Breast epithelium (tissue), 4 donors: Measurements from ENCODE around the gene ARHGEF19. TPM values are rescaled to one million over a fixed set of nuclear protein-coding genes. Genes with fewer than 3 reads are reported as not detected.
A peak's percentile ranks its signal among the peaks of the same experiment; 100 is the strongest.
"Not testable (repeated sequence)": the region's sequence is repeated elsewhere in the genome, so short reads cannot be mapped to it uniquely, and the experiment has no call there.

Experiments used
- DNase-seq, 2 donors: peaks; one replicate each; pipeline ENCODE4 v3.0.0-alpha.2; 2019; ENCODE audit warnings: low spot score in 2 of 2
- H3K27ac ChIP-seq, 2 donors: fragments of 200-600 bp; sonication (generic) in 1 of 2; one replicate each; pipeline ENCODE4 v1.5.1; 2016 to 2019; ENCODE audit warnings: mild to moderate bottlenecking in 1 of 2
- H3K27me3 ChIP-seq, 2 donors: fragments of 200-600 bp; sonication (generic) in 1 of 2; one replicate each; pipeline versions ENCODE4 v1.5.1 to v1.6.0; 2017 to 2019; ENCODE audit warnings: control low read depth in 1 of 2, mild to moderate bottlenecking in 1 of 2
- H3K36me3 ChIP-seq: fragments of 200-600 bp; one replicate; pipeline ENCODE4 v1.5.1; 2019
- H3K4me1 ChIP-seq, 2 donors: fragments of 200-600 bp; sonication (generic); one replicate each; pipeline ENCODE4 v1.5.1; 2016 to 2019; ENCODE audit warnings: control low read depth in 1 of 2
- H3K4me3 ChIP-seq, 3 donors: fragments of 200-600 bp; sonication (generic); 1 replicate in 2 of 3; 2 replicates in 1 of 3; pipeline ENCODE4 v1.5.1; 2016 to 2019; ENCODE audit warnings: mild to moderate bottlenecking in 3 of 3, moderate library complexity in 2 of 3
- H3K9me3 ChIP-seq, 2 donors: fragments of 200-600 bp; sonication (generic) in 1 of 2; one replicate each; pipeline ENCODE4 v1.5.1; 2016 to 2019; ENCODE audit warnings: control low read depth in 1 of 2
- CTCF ChIP-seq, 3 donors: fragments of 450-650 bp; IDR thresholded peaks; one replicate each; pipeline ENCODE4 v1.5.1; 2016 to 2017; ENCODE audit warnings: antibody characterized with exemption in 3 of 3, mild to moderate bottlenecking in 3 of 3, moderate library complexity in 3 of 3
- POLR2A ChIP-seq: fragments of 450-650 bp; IDR thresholded peaks from one replicate; pipeline ENCODE4 v1.6.1; 2016; ENCODE audit warnings: antibody characterized with exemption, mild to moderate bottlenecking, moderate library complexity
- POLR2AphosphoS5 ChIP-seq, 3 donors: sonication (generic); formaldehyde crosslinking; IDR thresholded peaks; one replicate each; pipeline ENCODE4 v1.6.1; 2017; ENCODE audit warnings: antibody characterized with exemption in 3 of 3
- intact Hi-C: fragments of 100-400 bp; cut with DNase I; formaldehyde crosslinking; loops from one replicate; pipeline ENCODE4 v1.15.1; 2023; ENCODE audit warnings: low total_unique reads
- total RNA-seq, 3 donors: library from RNA; depleted of rRNA; stranded (reverse); fragments of >200 nt; gene quantifications; one replicate each; pipeline ENCODE4 v1.1.0, GENCODE V29; 2016

The ARHGEF19 gene
- total RNA-seq, 3 donors from 2014 or later, result 7.5 to 18.0 (median 12.9) TPM

DNA sequence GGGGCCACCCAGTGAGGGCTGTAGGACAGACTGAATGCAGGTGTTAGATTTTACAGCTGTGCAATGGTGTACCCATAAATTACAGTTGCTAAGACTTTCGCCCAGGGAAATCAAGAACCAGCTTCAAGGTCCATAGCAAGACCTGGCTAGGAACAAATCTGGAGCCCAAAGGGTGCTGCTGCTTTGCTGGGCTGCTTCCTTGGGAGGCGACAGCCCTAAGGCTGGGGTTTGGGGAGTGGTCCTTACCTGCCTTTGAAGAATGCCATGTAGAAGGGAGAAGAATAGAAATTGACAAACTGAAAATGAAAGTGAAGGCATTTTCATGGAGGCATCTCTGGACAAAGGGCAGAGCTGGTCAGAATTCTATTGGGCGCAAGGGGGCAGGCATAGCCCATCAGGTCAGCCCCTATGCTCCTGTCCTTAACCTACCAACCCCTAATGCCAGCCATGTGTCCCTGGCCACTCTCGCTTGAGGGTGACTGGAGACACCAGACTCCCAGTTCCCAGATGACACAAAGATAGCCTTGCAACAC is 7.6 kb upstream of the ARHGEF19 start:
- H3K36me3 ChIP-seq, result no peaks in the 10 kb centered on the region

GRCh38 chr1:16218674-16219071 is 6.2 kb upstream of the ARHGEF19 start:
- Histone ChIP-seq H3K27ac (no peak overlapping the region), H3K4me1 (no peaks in the 10 kb centered on the region), H3K4me3 (no peak overlapping the region), H3K9me3 (no peaks in the 10 kb centered on the region), H3K27me3 (no peaks in the 10 kb centered on the region), H3K36me3 (no peaks in the 10 kb centered on the region)
- intact Hi-C loops, result no loop called here
- DNase-seq, result no peak
- no peak for TF ChIP-seq POLR2A
- TF ChIP-seq POLR2AphosphoS5 (IDR thresholded peaks at IDR 0.05), result no peak
- no peak for TF ChIP-seq CTCF (IDR thresholded peaks at IDR 0.05)

More for the DNA sequence above, 7.6 kb upstream of the ARHGEF19 start:
- Histone ChIP-seq H3K9me3 (no peaks in the 10 kb centered on the region), H3K27me3 (no peaks in the 10 kb centered on the region), H3K4me3 (no peak overlapping the region), H3K4me1 (no peaks in the 10 kb centered on the region), H3K27ac (no peak overlapping the region)
- intact Hi-C loops, result no loop called here
- no peak for TF ChIP-seq CTCF (IDR thresholded peaks at IDR 0.05)
- no peak for DNase-seq

DNA sequence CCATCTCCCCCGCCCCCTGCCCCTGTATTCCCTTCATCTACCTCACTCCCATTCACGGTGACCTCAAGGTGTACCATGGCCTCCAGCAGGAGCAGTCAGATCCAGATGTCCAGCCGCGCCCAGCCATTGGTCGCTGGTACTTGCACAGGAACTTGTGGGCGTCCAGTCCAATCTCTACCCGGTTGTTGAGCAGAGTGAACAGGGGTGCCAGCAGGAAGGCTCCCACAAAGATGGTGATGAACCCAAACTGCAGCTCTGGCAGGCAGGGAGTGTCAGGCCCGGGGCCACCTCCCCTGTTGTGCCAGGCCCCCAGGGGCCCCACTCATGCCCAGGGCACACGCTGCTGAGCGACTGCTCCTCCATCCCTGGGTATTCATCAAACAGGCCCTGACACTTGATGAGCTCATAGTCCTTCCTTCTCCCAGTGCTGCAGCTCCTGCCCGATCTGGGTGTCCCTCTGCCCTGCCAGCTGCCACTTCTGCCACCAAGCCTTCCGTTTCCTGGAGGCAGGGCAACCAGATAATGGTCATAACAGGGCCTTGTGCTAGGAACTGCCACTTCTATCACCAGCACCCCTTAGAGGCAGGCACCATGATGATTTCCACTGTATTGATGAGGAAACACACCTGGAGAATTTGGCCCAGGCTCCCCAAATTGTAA is 5.7 kb upstream of the ARHGEF19 start:
- Histone ChIP-seq H3K27ac (peak overlapping the region; percentile 77 to 88), H3K4me3 (peak overlapping the region in 2 of 3 donors; percentile 49 to 73), H3K27me3 (no peaks in the 10 kb centered on the region), H3K36me3 (no peaks in the 10 kb centered on the region), H3K9me3 (no peaks in the 10 kb centered on the region), H3K4me1 (no peaks in the 10 kb centered on the region)
- intact Hi-C loops, result no loop called here
- TF ChIP-seq POLR2A, result no peak
- TF ChIP-seq POLR2AphosphoS5 (IDR thresholded peaks at IDR 0.05), result no peak
- TF ChIP-seq CTCF (IDR thresholded peaks at IDR 0.05), result no peak
- DNase-seq, result no peak

DNA sequence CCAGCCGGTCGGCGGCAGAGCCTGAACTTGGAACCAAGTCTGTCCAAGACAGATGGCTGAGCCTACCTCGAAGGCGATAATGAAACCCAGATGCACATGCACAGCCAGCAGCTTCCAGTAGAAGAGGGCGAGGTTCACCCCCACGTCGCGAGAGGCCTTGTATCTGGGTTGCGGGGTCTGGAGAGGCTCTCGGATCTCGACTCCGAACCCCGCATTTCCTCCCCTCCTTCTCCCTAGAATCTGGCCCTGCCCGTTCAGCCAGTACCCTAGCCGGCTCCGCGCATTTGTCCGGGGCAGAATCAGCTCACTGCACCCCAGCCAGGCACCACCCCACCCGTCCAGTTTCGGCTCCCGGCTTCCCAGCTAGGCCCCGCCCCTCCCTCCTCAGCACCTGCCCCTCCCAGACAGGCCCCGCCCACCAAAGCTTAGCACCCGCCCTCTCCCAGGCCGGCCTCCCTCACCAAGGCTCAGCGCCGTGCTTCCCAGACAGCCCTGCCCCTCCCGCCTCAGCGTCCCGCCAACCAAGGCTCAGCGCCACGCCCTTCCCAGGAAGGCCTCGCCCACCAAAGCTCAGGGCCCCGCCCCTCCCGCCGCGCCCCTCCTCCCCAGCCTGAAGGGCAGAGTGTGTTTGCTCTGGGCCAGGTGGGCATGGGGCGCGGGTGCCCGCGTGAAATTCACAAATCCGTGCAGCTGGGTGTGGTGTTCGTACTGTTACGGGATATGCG is 4.8 kb upstream of the ARHGEF19 start:
- intact Hi-C loops, result no loop called here
- DNase-seq, result peak; percentile 97 to 99
- no peaks in the 10 kb centered on the region for H3K36me3 ChIP-seq
- TF ChIP-seq POLR2AphosphoS5 (IDR thresholded peaks at IDR 0.05), result peak in 2 of 3 donors; percentile 27 to 41
- no peak for TF ChIP-seq POLR2A
- peak overlapping the region; percentile 77 to 88 for H3K27ac ChIP-seq
- no peaks in the 10 kb centered on the region for H3K27me3 ChIP-seq
- no peaks in the 10 kb centered on the region for H3K9me3 ChIP-seq
- no peaks in the 10 kb centered on the region for H3K4me1 ChIP-seq
- H3K4me3 ChIP-seq, result peak overlapping the region; percentile 45 to 73 (median 49)

- H3K9me3 ChIP-seq, result no peaks in the 10 kb centered on the region
- no peak for TF ChIP-seq POLR2A
- no peak for TF ChIP-seq CTCF (IDR thresholded peaks at IDR 0.05)
- TF ChIP-seq POLR2AphosphoS5 (IDR thresholded peaks at IDR 0.05), result no peak
- peaks cover 0 to 8% of the 10 kb centered on the region in 2 donors for H3K4me1 ChIP-seq
- H3K27me3 ChIP-seq, result no peaks in the 10 kb centered on the region
- H3K27ac ChIP-seq, result peak overlapping the region; percentile 77 to 88
- H3K36me3 ChIP-seq, result no peaks in the 10 kb centered on the region
- peak; percentile 72 to 73 for DNase-seq
- H3K4me3 ChIP-seq, result peak overlapping the region; percentile 45 to 73 (median 49)
- intact Hi-C loops, result no loop called here
Measured at GRCh38 chr1:16215882-16216753, 3.7 kb upstream of the ARHGEF19 start.

- H3K4me1 ChIP-seq, intact Hi-C loops, H3K9me3 ChIP-seq, H3K27me3 ChIP-seq, H3K27ac ChIP-seq, H3K4me3 ChIP-seq, DNase-seq, H3K36me3 ChIP-seq: not testable (repeated sequence)
Measured at GRCh38 chr1:16215240-16215639, 2.8 kb upstream of the ARHGEF19 start.

- intact Hi-C loops, H3K9me3 ChIP-seq, DNase-seq, H3K27ac ChIP-seq, H3K36me3 ChIP-seq, H3K4me3 ChIP-seq, H3K27me3 ChIP-seq: not testable (repeated sequence)
- peaks cover 0 to 17% of the 10 kb centered on the region in 2 donors for H3K4me1 ChIP-seq
Measured at GRCh38 chr1:16213544-16213943, 1.1 kb upstream of the ARHGEF19 start.
